Left renal pelvis (tissue), 4 donors: ENCODE measurements around the gene NOS1AP. TPM values are rescaled to one million over a fixed set of nuclear protein-coding genes. Genes with fewer than 3 reads are reported as not detected.

Source experiments
- DNase-seq, 4 donors: peaks; one replicate each; pipeline ENCODE4 v3.0.0-alpha.2; 2013; ENCODE audit warnings: low read depth in 4 of 4, low spot score in 3 of 4
- polyA plus RNA-seq, 4 donors: library from polyadenylated mRNA; unstranded; fragments of 120-200 nt; gene quantifications; one replicate each; pipeline ENCODE4 v1.2.1, GENCODE V29; 2013; ENCODE audit not compliant: insufficient read length in 4 of 4

NOS1AP gene
- polyA plus RNA-seq, 4 donors: 2.7 to 13.0 (median 9.2) TPM

DNA sequence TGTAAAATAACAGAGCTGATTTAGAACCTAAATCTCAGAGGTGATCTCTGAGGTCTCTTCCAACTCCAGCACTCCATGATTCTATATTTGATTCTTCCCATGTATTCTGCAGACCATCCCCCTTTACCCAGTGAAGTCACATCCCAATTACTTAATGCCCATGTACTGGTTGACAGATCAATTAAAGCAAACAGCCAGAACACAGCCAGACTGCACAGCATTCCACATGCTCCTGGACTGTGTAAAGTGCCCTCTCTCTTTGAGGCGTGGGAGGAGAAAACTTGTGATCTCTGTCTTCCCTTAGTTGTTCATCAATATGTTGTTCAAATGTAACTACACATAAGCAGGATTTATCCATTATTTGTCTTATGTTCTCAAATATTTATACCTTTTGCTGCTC is 18.1 kb downstream of the NOS1AP start:
- no peak for DNase-seq

DNA sequence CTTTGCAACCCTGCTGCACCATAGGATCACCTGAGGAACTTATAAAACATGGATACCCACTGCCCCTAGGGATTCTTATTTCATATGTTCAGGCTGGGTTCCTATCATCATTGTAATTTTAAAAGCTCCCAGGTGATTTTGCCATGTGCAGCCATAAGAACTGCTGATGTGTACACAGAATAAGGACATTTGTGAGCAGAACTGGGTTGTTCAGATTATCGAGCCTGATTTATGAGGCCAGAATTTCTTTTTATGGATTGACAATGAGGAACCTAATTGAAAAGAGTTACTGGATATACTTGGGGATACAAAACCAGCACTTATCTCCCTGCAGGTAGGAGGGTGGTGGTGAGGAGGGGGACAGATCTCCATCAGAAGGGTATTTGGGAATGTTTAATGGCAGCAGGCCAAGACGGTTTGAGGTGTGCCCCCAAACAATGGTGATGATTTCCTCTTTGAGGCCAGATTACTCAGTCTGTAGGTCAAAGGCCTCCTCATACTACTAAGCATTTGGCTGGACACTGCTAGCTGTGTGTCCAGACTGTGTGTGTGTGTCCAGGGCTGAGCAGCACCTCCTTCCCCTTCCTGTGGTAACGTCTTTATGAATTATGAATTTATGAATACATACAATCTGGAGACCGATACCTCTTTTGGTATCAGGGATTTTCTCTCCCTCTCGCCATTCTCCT is 18.9 kb downstream of the NOS1AP start:
- no peak for DNase-seq

DNA sequence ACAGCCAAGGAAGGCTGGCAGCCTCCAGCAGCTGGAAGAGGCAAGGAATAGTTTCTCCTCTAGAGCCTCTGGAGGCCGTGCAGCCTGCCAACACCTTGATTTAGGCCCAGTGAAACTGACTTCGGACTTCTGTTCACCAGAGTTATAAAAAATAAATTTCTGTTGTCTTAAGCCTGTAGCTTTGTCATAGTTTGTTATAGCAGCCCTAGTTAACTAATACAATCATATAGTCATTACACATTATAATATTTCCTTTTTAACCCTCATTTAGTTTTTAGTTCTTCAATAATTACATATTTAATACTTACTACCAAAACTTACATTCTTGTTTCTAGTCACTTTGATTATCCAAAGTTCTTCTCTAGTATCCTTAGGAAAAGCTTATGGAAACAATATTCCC is 20.3 kb downstream of the NOS1AP start:
- DNase-seq: no peak

DNA sequence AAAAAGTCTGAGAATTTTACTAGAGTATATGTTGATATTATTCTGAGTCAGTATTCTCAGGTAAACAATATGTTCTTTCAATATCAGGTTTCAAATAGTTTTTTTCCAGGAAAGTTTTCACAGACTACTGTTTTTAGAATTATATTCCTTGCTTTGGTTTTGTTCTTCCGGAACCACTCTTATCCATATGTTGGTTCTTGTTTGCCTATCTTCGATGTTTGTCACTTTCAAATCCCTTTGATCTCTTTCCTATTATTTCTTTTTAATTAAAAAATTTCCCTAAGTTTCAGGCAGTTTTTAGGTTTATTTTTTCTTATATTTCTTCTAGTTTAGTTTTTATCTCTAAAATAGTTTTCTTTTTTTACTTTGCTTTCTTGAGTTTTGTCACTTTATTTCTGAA is 20.9 kb downstream of the NOS1AP start:
- DNase-seq: no peak

DNA sequence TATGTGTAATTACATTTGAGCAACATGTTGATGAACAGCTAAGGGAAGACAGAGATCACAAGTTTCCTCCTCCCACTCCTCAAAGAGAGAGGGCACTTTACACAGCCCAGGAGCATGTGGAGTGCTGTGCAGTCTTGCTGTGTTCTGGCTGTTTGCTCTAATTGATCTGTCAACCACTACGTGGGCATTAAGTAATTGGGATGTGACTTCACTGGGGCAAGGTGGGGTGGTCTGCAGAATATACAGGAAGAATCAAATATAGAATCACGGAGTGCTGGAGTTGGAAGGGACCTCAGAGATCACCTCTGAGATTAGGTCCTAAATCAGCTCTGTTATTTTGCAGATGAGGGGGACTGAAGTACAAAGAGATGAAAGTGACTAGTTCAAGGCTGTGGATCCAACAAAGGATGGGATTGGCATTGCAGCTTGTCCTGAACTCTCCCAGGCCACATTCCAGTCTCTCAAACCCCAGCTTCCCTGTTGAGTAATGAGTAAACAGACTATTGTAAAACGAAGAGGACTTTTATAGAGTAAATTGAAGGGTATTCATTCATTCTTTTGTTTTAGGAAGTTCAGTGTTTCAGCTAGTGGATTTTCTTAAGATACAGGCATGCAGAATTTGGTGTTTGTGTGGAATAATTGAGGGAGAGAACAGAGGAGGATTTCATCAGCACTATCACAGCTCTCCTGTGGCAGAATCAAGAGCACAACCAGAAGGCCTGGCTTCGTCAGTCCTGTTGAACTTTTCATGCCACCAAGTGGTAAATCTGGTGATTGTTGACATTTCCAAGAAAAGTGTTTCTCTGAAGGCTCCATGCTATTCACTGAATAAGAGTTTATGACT is 22.4 kb downstream of the NOS1AP start:
- DNase-seq: no peak

DNA sequence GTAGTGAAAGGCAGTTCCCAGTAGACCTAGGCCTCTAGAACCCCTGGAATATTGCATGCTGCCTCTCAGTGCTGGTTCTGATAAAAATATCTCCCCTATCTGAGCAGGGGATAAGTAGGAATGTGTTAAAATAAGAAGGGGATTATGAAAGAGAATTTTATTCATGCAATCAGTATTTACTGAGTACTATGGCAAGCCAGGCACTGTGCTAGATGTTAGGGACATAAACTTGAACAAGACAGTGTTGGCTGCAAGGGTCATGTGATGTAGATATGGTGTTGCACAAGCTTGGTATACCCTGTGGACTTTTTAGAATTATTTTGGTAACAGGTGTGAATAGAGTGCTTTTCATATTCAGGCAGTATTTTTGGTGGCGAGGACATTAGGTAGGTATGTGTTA is 23.6 kb downstream of the NOS1AP start:
- no peak for DNase-seq

DNA sequence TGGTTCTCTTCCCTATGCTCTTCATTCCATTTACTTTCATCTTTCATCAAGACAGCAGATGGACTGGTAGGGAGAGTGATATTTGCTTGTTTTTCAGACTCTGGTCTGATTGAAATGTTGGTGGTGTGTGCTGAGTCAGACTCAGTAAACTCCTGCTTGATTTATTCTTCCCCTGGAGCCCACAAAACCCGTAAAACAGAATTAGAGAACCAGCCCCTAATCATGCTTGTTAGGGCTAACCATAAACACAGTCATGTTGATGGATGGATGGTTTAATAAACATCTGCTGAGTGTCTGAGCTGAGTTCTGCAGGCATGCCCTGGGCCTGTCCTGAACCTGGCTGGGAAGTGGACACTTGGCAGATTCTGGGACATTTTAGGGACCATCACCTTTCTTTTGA is 24.8 kb downstream of the NOS1AP start:
- DNase-seq: no peak

DNA sequence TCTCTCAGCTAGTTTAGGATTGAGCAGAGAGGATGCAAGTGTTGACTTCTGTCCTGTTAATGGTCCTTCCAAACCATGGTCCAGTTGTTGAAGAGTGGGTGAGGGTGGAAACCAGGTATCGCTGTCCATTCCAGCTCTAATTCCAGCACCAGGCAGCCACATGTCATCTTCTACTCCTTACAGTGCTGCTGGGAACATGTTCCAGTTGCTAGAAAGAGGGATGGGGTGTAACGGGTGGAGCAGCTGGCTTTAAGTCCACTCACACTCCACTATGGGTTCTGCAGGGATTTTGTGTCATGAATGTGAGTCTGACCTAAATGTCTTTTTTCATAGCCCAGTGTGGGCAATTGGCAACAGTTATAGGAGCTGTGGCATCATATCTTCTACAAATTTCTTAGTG is 25.2 kb downstream of the NOS1AP start:
- no peak for DNase-seq

DNA sequence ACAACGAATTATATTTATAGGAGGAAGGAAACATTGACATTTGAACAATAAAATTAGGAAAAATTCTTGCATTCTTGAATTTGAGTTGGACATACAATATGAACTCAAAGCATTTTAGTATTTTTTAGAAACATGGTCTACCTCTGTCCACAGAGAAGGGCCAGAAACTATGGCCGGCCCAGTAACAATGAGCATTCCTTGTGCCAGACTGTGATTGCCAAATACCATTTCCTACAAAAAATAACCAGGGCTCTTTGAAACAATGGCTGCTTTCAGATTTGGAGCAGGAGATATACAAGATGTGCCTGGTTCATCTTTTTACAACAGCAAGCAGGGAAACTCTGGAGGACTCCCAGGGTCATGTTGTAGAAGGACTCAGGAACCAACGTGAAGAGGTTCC is 38.4 kb downstream of the NOS1AP start:
- DNase-seq: no peak

DNA sequence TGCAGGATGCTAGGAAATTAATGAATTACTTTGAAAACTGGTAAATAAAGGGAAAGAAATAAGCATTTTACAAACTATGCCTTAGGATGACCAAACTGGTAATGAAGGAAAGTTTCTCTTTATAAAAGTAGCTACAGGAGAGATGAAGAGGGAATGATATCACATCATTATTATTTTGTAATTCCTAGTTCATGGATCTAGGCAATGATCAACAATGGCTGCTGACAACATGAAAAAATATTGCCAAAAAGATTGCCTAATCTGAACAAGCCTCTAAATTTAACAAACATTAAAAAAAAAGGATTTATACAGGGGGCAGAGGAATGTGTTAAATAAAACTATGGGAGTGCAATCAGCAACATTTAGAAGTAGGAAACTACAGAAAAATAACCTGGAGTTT is 38.9 kb downstream of the NOS1AP start:
- no peak for DNase-seq

DNA sequence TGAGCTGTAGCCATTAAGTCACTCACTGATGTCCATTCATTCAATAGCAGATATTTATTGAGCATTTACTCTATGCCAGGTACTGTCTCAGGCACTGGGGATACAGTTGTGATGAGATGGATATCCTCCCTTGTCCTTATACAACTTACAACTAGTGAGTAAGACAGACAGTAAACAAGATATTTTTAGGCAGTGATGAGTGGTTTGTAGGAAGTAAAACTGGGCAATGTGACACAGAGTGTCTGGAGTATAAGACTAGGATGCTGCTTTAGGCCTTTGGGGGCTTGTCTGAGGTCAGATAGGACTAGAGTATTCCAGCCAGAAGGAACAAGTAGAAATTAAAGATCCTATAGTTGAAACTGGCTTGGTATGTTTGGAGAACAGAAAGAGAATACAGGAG is 41.4 kb downstream of the NOS1AP start:
- DNase-seq: no peak

DNA sequence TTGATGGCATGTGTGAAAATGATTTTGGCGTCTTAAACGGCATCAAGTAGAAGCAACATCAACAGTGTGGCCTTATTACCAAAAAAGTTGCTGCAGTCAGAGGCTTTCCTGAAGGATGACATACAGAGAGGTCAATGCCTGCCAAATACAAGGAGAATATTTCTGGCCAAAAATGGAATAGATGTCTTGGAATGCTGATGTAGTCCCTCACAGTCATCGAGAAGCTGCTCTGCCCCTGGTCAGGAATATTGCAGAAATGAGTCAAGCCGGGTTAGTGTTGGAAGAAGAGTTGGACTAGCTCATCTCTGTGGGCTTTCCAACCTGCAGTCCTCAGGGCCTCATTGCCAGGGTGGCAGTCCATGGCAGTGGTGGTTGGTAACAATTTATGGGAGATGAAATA is 42.1 kb downstream of the NOS1AP start:
- DNase-seq: no peak

DNA sequence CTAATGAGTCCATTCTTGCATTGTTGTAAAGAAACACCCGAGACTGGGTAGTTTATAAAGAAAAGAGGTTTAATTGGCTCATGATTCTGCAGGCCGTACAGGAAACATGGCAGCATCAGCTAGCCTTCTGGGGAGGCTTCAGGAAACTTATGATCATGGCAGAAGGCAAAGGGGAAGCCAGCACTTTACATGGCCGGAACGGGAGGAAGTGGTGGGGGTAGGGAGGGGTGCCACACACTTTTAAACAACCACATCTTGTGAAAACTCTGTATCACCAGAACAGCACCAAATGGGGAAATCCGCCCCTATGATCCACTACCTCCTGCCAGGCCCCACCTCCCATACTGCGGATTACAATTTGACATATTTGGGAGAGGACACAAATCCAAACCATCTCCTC is 43.9 kb downstream of the NOS1AP start:
- no peak for DNase-seq

DNA sequence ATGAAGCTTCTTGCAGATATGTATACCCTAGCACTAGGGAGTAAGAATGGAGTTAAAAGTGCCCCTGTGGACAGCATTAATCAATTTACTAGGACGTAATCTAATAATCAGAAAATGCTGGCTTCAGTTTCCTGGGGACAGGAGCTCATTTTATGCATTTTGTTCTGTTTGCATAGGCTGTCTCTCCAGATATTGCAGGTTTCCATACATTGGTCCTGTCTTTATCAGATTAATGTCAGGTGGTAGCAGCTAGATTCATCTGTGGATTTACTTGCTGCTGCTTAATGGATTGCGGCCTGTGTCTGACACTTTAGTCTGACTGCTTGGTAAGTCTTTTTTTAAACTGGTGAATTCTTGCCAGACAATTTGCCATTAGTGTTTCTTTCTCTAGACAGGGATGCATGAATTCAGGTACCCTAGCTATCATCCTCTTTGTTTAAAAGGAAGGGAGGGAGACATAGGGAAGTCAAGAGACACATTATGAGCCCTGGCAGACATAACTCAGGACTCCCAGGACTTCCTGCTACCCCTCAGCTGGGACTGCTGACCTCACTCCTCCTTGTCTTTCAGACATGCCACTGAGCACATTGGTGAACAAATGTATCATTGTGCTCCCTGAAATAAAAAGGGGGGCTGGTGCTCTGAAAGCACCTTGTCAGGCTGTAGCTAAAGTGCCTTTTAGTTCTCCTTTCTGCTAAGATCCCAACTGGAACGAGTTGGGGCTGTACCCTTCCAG is 47.7 kb downstream of the NOS1AP start:
- no peak for DNase-seq

DNA sequence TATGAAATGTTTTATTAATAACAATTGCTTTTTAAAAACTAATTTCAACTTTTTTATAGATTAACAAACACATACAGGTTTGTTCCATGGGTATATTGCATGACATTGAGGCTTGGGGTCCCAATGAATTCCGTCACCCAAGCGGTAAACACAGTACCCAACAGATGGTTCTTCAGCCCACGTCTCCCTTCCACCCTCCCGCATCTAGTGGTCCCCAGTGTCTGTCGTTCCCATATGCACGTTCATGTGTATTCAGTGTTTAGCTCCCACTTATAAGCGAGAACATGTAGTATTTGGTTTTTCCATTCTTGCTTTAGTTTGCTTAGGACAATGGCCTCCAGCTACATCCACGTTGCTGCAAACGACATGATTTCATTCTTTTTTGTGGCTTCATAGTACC is 48.6 kb downstream of the NOS1AP start:
- no peak for DNase-seq

DNA sequence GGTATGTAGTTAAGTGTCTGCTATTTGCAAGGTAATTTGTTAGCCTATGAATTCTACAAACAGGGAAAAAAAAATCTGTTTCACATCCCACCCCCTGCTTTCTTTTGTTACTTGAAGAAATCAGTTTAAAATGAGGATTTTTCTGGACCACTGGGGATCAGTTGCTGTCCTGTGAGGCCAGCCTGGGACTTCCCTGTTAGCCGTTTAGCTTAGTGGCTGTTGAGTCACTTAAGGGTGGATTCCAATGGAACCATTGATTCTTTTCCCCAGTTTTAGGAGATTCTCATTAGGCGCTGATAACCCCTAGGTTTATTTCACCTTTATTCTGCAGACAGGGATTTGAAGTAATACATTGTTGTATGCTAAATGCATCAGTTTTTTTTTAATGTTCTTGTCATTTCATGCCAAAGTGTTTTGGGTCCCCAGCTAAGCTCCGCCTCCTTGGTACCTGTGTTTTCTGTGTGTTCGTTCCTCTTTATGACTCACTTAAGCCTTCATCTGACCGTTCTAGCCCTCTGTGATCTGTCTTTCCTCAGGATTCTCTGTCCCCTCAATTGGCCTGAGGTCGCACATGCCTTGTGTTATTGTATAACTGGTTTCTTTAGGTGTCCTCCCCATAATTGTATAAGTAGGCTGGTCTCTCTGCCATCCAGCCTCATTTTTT is 59.3 kb downstream of the NOS1AP start:
- DNase-seq: no peak

DNA sequence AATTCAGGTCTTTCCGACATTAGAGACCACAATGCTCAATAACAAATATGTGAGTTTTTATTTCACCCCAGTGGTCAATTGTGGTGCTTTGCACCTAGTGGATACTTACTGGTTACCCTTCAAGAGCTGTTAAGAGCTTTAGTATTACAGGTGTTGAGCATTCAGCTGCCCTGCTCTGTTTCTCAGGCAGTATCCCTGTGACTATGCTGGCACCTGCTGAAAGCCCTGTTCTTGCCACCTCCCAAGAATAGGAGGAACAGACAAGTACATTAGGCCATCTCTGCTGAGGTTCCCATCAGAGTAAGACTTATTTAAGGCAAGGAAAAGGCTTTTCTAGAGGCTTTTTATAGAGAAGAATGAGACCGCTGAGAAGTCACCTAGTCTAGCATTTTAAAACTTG is 60.8 kb downstream of the NOS1AP start:
- DNase-seq: no peak

DNA sequence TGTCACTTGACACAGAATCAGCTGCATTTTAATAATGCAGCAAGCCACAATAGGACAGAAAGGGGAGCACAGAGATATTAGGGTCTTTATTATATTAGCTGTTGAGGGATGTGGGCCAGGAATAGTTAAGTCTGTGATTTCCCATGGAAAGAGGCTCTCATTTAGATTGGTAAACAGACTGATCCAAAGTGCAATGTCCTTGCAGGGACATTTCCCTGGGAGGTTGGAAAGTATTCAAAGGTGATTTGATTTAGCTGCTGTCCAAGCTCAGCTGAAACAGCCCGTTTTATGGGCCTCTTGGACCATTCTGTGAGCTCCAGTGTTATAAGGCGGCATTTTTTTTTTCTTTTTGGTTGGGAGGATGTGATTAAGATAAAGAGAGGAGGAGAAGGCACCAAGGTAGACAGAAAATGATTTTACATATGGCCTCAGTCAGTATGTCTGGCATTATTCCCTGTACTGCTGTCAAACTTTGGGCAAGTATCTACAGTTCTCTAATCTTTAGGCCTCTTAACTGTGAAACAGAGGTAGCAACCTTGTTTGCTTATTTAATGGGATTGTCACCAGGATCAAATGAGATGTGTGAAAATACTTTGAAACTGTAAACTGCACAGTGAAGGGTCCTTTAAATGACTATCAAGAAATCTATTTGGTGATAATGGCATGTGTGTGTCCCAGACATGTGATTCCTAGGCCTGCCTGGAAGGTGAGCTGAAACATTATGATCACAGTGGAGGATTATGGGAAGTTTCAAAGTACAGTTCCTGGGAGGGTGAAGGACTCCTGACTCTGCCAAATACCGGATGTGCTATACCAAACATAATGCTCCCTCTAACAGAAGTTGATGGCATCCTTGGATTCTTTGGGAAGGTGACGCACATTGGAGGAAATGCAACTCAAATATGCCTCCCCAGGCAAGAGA is 62.2 kb downstream of the NOS1AP start:
- DNase-seq: no peak

DNA sequence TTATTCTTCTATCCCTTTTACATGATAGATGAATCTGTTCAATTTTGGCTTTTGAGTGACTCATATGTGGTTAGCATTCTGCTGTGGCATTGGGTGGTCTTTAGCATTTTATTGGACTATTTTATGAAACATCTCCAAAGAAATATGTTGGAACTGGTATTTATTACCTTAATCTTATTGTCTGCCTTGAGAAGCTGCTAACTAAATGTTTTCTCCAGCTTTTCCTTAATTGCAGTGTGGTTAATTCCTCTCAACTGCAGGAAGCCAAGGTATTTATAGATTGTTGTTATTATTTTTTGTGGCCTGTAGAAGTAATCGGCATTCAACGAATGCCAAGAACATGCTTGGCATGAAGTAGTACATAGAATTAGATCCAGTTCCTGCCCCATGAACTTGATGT is 64.1 kb downstream of the NOS1AP start:
- no peak for DNase-seq

DNA sequence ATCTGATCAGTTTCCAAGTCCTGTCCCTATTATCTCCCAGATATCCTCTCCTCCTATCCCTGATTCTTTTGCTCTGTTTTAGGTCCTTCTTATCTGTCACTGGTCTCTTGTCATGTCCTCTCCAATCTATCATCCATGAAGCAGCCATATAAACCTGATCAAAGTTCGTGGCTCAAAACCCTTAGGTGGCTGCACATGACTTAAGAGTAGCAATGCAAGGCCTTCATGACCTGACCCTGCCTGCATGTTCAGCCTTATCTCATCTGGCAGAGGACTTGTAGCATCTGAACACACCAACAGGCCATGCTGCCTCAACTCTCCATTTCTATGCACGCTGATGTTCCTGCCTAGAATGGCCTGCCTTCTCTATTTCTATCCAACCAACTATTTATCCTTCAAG is 65.2 kb downstream of the NOS1AP start:
- no peak for DNase-seq
